Measurements from ENCODE around the gene C11orf54.

C11orf54 gene

DNA sequence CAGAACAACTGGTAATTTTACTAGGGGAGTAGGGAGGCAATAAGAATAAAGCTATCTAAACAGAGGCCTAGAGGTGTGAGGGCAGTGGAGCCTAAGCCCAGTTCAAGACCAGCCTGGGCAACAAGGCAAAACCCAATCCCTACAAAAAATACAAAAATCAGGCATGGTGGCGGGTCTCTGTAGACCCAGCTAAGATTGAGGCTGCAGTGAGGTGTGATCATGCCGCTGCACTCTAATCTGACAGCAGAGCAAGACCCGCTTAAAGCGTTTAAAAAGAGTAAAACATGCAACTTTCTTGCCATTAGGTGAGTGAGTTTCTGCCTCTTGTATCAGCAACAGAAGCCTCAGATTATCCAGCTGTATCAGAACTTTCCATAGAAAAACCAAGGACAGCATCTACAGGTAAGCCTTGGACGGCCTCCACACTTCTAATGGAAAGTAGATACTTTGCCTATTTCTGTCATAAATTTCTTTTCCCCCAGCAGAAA, 12.3 kb upstream of the C11orf54 start:
- no peak for DNase-seq
- H3K9me3 ChIP-seq (ENCODE audit: severe bottlenecking): no peaks in the 10 kb centered on the region
- H3K4me3 ChIP-seq (ENCODE audit: low read depth, low read length): no peak overlapping the region
- H3K27me3 ChIP-seq (ENCODE audit: insufficient read depth, low read depth, severe bottlenecking): no peaks in the 10 kb centered on the region
- H3K27ac ChIP-seq: no peak overlapping the region
- H3K36me3 ChIP-seq: peaks cover 99% of the 10 kb centered on the region
- TF ChIP-seq, protein P1, sequence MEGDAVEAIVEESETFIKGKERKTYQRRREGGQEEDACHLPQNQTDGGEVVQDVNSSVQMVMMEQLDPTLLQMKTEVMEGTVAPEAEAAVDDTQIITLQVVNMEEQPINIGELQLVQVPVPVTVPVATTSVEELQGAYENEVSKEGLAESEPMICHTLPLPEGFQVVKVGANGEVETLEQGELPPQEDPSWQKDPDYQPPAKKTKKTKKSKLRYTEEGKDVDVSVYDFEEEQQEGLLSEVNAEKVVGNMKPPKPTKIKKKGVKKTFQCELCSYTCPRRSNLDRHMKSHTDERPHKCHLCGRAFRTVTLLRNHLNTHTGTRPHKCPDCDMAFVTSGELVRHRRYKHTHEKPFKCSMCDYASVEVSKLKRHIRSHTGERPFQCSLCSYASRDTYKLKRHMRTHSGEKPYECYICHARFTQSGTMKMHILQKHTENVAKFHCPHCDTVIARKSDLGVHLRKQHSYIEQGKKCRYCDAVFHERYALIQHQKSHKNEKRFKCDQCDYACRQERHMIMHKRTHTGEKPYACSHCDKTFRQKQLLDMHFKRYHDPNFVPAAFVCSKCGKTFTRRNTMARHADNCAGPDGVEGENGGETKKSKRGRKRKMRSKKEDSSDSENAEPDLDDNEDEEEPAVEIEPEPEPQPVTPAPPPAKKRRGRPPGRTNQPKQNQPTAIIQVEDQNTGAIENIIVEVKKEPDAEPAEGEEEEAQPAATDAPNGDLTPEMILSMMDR (IDR thresholded peaks at IDR 0.05; ENCODE audit: low read depth, low read length): no peak

DNA sequence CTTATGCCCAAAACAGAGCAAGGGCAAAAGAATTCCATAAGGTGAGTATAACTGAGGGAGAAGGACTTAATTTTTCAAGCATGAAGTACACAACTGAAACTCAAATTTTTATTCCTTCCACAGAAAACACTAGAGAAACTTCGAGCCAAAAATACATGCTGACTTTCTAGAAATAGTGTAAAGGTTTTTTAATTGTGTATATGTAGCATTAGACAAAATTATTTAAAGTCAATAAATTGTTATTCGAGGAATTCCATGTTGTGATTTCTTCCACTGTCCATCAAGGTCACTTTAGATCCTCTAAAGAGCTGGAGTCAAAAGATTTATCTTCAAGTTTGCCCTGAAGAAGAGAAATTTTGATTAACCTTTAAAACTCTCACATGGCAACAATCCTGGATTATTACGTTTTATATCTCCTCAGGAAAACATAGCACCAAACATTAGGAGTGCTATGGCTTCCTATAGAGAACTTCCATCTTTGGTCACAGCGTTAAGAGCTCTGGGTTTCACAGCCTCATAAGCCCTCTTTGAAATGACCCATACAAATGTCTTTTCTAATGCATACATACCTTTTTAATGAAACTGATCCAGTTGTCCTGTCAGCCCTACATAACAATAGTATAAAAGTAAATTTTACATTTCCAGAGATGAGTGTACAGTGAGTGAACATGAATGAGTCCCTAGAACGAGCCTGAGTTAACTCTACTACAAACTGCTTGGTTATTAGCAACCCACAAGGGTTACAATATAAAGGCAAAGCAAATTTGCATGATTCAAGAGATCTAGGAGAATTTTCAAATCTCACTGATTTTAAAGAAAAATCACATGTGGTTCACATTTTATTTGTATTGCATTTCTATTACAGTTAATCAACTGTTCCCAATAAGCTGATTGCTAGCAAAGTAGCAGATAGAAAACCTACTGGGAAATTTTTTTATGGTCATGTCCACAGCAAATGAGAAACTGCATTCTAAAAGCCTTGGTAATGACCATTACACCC, 11.1 kb upstream of the C11orf54 start:
- H3K4me3 ChIP-seq (ENCODE audit: low read depth, low read length): no peak overlapping the region
- H3K27ac ChIP-seq: no peak overlapping the region
- H3K36me3 ChIP-seq: peaks cover 99% of the 10 kb centered on the region
- no peaks in the 10 kb centered on the region for H3K27me3 ChIP-seq (ENCODE audit: insufficient read depth, low read depth, severe bottlenecking)
- DNase-seq: no peak
- H3K9me3 ChIP-seq (ENCODE audit: severe bottlenecking): no peaks in the 10 kb centered on the region
- TF ChIP-seq, protein P1 (IDR thresholded peaks at IDR 0.05; ENCODE audit: low read depth, low read length): no peak

DNA sequence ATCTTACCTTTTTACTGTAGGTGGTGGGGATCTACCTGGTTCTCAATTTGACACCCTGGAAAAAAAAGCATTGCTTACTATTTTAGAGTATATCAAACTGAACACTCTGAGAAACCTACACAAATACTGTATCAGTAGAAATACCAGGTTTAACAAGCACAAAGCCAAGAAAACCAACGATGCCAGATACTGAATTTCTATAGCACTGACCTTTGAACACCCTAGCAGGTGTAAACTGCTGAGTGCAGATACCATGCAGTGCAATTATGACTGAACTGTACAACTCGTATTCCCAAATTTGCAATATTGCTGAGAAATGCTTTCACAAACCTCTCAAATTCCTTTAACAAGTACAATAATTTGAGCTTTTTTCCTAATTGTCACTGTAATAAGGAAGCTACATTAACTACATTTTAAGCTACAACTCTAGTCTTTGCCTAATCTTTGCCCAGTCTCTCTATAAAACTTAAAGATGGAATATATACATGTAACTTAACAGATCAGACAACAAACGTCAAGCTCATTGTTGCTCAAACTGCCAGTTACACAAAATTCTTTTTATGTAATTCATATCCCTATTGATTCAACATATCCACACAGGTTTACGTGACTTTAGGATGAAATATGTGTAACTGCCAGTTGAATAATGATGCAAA, 9.1 kb upstream of the C11orf54 start:
- H3K27me3 ChIP-seq (ENCODE audit: insufficient read depth, low read depth, severe bottlenecking): no peaks in the 10 kb centered on the region
- H3K9me3 ChIP-seq (ENCODE audit: severe bottlenecking): no peaks in the 10 kb centered on the region
- H3K36me3 ChIP-seq: peaks cover 99% of the 10 kb centered on the region
- DNase-seq: no peak
- TF ChIP-seq, protein P1 (IDR thresholded peaks at IDR 0.05; ENCODE audit: low read depth, low read length): no peak
- no peak overlapping the region for H3K27ac ChIP-seq
- H3K4me3 ChIP-seq (ENCODE audit: low read depth, low read length): no peak overlapping the region

DNA sequence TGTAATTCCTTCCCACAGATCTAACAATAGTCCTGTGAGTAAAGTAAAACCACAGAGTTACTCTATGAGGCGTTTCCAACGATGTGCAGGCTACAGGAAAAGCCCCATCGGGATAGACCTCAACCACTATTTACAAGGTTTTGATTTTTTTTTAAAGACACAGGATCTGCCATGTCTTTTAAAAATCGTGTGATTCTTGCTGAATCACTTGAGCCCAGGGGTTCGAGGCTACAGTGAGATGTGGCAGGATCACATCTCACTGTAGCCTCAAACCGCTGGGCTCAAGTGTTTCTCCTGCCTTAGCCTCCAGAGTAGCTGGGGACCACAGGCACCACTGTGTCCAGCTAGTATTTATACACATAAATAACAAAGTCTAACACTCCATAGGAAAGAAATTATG, 8.0 kb upstream of the C11orf54 start:
- no peaks in the 10 kb centered on the region for H3K27me3 ChIP-seq (ENCODE audit: insufficient read depth, low read depth, severe bottlenecking)
- no peak for DNase-seq
- TF ChIP-seq, protein P1 (IDR thresholded peaks at IDR 0.05; ENCODE audit: low read depth, low read length): no peak
- H3K9me3 ChIP-seq (ENCODE audit: severe bottlenecking): no peaks in the 10 kb centered on the region
- H3K4me3 ChIP-seq (ENCODE audit: low read depth, low read length): no peak overlapping the region
- H3K27ac ChIP-seq: no peak overlapping the region
- peaks cover 99% of the 10 kb centered on the region for H3K36me3 ChIP-seq

DNA sequence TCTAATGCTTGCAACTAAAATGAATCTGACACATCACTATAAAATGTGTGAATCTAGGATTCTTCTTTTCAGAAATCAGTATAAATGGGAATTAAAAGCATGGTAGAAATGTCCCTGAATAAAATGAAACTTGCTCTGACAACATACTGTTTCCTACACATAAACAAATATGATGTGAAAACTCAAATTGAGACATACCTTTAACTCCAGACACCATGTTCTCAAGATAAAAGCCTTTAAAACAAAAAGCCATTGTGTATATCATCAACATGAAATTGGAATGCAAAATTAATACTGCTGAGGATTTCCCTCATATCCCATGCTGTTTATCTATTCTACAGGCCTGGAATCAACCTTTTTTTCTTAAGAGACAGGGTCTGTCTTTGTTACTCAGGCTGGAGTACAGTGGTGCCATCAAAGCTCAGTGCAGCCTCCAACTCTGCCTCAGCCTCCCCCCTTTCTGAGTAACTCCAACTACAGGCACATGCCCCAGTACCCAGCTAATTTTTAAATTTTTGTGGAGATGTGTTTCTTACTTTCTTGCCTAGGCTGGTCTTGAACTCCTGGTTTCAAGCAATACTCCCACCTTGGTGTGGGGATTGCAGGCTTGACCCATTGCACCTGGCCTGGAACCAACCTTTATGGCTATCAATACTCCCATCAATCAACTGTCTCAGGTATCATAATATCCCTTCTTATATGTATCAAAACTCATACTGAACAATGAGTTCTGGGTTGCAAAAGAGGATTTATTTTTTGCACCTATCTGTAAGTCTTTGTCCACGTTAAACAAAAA, 6.8 kb upstream of the C11orf54 start:
- Histone ChIP-seq H3K27ac (no peak overlapping the region), H3K4me3 (ENCODE audit: low read depth, low read length) (no peak overlapping the region), H3K9me3 (ENCODE audit: severe bottlenecking) (no peaks in the 10 kb centered on the region), H3K36me3 (peaks cover 99% of the 10 kb centered on the region), H3K27me3 (ENCODE audit: insufficient read depth, low read depth, severe bottlenecking) (no peaks in the 10 kb centered on the region)
- DNase-seq: no peak
- TF ChIP-seq, protein P1 (IDR thresholded peaks at IDR 0.05; ENCODE audit: low read depth, low read length): no peak
